ENCODE results near the gene PRR11. TPM values are rescaled to one million over a fixed set of nuclear protein-coding genes. Genes with fewer than 3 reads are reported as not detected.
"Not testable (repeated sequence)": the region's sequence is repeated elsewhere in the genome, so short reads cannot be mapped to it uniquely, and the experiment has no call there.

The PRR11 gene
- polyA plus RNA-seq, 1 donor, result 9.9 TPM

GRCh38 chr17:59152925-59153324, 2.6 kb upstream of the PRR11 start:
- no peak for DNase-seq

GRCh38 chr17:59154292-59154720, 1.2 kb upstream of the PRR11 start:
- DNase-seq, result no peak

- DNase-seq, result no peak
Observed at GRCh38 chr17:59154721-59155438, 666 bp upstream of the PRR11 start, which contains the start of gene SKA2. TSS of gene SKA2 (minus strand) at chr17:59155186. CDS start at chr17:59155163, 23 bp downstream.

GRCh38 chr17:59160157-59161025, 4.8 kb downstream of the PRR11 start:
- DNase-seq, result no peak

GRCh38 chr17:59161477-59161876, 5.9 kb downstream of the PRR11 start:
- no peak for DNase-seq

GRCh38 chr17:59165933-59166342, 10.4 kb downstream of the PRR11 start:
- DNase-seq, result peak; percentile 15

- no peak for DNase-seq
Observed at GRCh38 chr17:59167571-59168001, 12.0 kb downstream of the PRR11 start.

GRCh38 chr17:59172436-59173004, 17.0 kb downstream of the PRR11 start:
- DNase-seq, result no peak

GRCh38 chr17:59174671-59175070, 19.1 kb downstream of the PRR11 start:
- DNase-seq, result no peak

- no peak for DNase-seq
Observed at GRCh38 chr17:59175076-59175475, 19.5 kb downstream of the PRR11 start.

GRCh38 chr17:59178266-59178985, 22.9 kb downstream of the PRR11 start:
- DNase-seq, result no peak

- DNase-seq, result not testable (repeated sequence)
Observed at GRCh38 chr17:59179601-59180000, 24.1 kb downstream of the PRR11 start.

GRCh38 chr17:59180626-59181025, 25.1 kb downstream of the PRR11 start:
- DNase-seq, result no peak

GRCh38 chr17:59181481-59181880, 25.9 kb downstream of the PRR11 start:
- no peak for DNase-seq

GRCh38 chr17:59185997-59186396, 30.5 kb downstream of the PRR11 start:
- no peak for DNase-seq

GRCh38 chr17:59186850-59187249, 31.3 kb downstream of the PRR11 start:
- no peak for DNase-seq

- DNase-seq, result no peak
Observed at GRCh38 chr17:59190806-59191205, 35.3 kb downstream of the PRR11 start.

- no peak for DNase-seq
Observed at GRCh38 chr17:59193336-59193862, 37.9 kb downstream of the PRR11 start.

GRCh38 chr17:59199398-59199797, 43.9 kb downstream of the PRR11 start:
- DNase-seq, result no peak

GRCh38 chr17:59202320-59202719, 46.8 kb downstream of the PRR11 start:
- no peak for DNase-seq

- no peak for DNase-seq
Observed at GRCh38 chr17:59219370-59219769, 63.8 kb downstream of the PRR11 start.

GRCh38 chr17:59219992-59220327, 64.4 kb downstream of the PRR11 start:
- no peak for DNase-seq
